Forelimb muscle (tissue), 1 donor: Measurements from ENCODE around the gene GPA33. TPM values are rescaled to one million over a fixed set of nuclear protein-coding genes. Genes with fewer than 3 reads are reported as not detected.

Experiments
- DNase-seq: peaks from one replicate; pipeline ENCODE4 v3.0.0-alpha.2; 2013; ENCODE audit warnings: low read depth
- polyA plus RNA-seq: library from polyadenylated mRNA; unstranded; fragments of 120-200 nt; gene quantifications from one replicate; pipeline ENCODE4 v1.2.1, GENCODE V29; 2013; ENCODE audit not compliant: insufficient read length

GPA33 gene
- polyA plus RNA-seq, 1 donor, result 0.22 TPM

DNA sequence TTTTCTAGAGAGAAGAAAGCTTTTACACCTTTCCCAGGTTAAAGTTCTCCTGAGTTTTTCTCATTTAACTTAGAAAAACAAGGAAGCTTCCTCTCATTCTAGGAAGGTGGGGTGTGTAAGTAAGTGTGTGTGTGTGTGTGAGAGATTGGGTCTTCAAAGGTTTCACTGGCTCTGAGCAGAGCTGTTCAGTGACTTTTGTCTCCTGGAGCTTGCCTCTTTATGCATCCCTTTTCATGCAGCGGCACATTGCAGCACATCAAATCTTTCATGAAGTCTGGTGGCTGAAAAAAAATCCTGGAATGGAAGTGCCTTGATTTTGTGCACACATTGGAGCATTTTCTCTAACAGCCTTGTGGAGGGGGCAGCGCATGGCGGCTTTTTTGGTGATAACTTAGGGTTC, 3.4 kb downstream of the GPA33 start:
- no peak for DNase-seq

DNA sequence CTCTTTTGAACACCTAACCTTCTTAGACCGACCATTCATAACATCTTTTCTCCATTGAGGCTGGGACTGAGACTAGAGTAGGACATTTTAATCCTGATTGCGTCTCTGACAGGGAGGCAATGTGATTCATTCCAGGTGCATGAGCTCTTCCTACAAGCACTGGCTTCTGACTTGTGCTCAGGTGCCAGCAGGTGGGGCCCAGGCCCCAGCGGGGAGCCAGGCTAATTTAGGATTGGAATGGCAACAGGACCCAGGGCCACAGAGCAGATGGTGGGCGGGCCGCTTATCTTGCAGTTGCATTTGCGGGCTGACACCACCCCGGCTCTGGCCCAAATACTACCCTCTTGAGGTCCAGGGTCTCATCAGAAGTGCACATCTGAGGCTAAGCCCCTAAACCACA, 4.1 kb downstream of the GPA33 start:
- DNase-seq, result no peak

DNA sequence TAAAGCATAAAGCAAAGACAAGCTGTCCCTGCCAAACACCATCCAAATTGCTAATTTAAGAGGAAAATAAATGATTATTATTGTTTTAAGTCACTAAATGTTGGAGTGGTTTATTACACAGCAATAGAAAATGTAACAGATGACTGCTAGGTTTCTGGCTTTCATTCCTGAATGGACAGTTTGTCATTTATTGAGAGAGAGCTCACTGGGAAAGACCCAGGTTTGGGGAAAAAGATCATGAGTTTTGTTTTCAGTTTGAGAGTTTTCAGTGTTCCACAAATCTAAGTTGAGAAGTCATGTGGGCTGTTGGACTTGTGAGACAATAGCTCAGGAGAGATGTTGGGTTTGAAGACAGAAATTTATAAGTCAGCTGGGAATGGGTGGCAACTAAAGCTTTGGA, 5.4 kb downstream of the GPA33 start:
- no peak for DNase-seq

DNA sequence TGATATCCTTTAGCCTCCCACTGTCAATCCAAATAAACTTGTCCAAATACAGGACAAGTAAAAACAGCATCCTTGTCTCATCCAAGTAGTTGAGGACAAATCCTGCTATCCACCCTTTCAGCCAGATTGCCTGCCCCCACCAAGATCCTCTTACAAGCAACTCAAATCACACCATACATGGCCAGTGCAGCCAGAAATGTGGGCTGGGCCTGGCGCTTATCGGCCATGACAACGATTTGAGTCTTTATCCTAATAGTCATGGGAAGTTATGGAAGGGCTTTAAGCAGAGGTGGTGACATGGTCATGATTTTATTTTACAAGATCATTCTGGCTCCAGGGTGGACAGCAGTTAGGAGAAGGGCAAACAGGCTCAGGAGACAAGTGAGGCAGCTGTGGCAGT, 6.3 kb downstream of the GPA33 start:
- no peak for DNase-seq

DNA sequence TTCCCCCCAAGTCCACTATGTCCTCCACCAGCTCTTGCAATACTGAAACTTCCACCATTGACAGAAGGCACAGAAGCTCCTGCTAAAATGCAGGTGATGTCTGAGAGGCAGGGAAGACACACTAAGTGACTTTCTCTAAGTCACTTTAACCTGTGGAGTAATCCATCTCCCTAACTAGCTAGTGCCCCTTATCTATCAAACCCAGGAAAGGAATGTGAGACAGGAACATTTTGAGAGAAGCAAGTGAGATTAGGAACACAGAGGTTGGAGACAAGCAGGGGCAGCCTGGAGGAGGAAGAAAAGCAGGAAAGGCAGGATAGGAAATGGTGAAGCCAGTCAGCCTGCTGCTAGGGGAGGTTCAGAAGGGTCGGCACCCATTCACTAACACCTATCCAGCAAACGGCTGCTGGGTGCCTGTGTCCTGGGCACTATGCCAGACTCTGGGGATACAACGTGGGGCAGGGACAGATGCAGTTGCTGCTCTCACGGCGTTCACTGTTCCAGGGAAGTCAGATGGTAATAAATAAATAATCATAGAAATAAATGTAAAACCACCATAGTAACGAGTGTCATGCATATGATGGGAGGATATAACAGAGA, 7.0 kb downstream of the GPA33 start:
- no peak for DNase-seq

DNA sequence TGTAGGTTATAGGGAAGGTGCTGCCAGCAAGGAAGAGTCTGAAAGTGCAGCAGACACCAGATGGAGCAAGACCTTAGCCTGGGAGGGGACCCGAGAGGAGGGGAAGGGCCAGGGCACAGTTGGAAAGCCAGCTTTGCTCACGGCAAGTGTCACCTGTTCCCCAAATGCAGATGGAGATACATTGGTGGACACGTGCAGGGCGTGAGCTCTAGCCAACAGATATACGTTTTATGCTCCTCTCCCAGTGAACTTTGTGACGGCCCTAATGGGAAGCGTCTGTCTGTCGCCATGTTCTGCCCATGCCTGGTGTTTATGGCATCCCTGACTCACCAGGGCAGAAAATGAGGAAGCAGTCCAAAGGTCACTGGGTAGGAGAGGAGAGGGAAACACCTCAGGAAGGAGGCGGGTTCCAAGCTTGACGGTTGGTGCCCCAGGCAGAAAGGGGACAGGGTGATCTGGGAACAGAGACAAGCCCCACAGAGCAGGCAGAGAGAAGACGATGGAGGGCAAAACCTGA, 7.6 kb downstream of the GPA33 start:
- DNase-seq, result no peak

DNA sequence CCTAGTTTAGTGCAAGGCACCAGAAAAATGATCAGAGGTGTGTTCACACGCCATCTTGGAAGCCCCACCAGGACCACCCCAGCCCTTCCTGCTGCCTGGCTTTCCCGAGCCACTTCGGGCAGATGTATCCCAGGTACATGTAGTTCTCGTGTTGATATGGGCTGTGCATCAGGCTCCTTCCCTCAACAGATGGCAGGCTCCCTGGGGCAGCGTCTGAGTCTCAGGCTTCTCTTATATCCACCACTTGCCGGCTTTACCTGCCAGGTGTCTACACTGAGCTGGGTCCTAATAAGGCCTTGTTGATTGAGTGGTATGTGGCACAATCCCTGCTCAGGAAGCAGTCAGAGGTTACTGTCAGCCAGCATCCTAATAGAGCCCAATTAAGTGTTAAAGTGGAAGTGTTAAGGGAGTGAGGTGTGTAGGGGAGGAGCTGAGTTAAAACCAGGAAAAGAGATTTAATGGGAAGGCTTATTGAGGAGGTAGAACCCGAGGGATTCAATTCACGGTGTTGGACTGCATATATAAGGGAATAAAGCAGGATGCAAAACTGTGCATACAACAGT, 8.5 kb downstream of the GPA33 start:
- no peak for DNase-seq

DNA sequence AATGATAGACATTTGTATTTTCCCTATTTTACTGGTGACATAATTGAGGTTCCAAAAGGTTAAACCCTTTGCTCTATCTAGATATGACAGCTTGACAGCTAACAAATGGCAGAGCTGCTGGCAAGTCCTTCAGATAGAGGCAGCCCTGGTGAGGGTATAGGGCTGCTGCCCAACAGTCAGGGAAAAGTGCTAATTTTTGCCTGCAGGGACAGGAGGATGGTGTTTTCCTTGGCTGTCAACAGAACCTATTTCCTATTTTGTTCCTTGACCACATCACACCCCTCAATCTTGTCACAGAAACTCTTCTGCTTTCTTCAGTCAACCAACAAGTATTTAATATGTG, 12.3 kb downstream of the GPA33 start:
- DNase-seq, result no peak

DNA sequence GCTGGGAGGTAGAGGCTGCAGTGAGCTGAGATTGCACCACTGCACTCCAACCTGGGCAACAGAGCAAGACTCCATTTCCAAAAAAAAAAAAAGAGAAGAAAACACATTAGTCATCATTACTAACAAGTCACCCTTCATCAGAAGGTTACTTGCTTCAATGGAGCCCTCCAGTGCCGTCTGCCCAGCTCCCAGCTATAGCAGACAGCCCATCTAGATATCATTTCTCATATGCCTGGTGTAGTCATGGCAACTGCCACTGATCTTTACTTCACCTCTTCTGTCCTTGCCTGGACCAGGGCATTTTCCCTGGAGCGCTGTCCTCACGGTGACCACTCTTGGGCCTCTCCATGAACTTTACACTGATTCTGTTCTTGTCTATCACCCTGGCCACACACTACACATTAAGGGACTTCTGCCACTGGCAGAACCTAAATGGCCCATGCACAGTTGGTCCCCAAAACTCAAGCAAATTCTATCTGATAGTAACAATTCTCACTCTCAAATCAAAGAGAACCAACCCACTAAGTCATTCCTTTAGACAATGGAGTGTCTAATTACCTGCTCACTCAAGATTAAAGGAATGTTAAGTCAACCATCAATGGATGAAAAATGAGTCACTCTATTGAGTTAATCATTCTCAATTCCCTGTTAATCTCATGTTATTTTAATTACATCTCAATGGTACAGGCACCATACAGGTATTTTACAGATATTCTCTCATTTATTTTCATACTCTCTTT, 12.9 kb downstream of the GPA33 start:
- DNase-seq, result no peak

DNA sequence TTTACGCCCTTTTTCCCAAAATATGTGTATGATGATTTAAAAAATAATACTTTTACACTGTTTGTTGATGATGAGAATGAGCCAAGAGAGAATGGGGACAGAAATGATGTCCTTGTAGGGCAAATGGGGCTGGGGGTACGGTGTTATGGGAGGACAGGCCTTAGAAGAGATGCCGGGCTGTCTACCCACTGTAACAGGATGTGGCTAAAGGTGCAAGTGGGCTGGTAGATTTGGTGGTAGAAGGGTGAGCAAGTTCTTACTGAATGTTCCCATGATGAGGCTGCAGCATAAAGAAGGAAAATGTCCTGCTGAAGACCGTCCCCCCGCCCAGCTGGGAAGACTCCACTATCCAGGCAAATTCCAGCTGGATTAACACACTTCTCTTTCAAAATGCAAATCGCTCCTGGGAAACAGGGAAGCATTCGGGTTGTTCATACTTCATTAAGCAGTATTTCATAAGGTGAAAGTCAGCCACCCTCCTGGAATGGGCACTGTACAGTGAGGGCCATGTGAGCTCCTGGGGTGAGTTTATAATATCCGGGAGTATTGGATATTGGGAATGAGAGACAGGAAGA, 14.0 kb downstream of the GPA33 start:
- DNase-seq, result no peak

DNA sequence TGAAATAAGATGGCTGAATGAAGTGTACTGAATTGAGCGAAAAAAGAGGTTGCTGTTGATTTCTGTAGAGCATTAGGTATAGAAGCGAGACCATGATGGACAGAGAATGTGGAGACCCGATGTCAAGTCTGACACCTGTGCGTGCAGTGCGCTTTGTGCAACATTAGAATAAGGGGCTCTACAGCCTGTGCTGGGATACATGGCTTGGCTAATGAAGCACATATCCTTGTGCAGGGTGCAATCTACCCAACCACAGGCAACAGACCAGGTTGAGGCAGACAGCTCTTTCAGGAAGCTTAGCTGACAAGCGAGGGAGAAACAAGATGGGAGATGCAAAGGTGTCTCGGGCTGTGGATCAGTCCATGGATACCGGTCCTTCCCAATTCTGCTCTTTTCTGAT, 18.9 kb downstream of the GPA33 start:
- no peak for DNase-seq

DNA sequence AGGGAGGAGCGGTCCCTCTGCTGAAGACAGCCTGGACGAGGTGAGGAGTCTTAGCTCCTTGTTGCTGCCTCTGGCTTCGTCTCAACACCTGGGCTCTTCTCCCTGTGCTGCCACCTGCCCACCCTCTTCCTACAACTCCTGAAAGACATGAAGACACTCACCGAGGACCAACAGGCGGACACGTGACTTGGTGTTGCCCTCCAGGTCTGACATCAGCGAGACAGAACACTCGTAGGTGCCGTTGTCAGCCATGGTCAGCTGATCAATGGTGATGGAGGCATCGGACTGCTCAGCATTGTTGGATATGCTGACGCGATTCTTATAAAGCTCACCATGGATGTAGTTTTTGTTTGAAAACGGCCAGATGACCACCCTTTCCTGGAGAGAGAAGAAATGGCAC, 21.4 kb downstream of the GPA33 start:
- DNase-seq, result no peak

DNA sequence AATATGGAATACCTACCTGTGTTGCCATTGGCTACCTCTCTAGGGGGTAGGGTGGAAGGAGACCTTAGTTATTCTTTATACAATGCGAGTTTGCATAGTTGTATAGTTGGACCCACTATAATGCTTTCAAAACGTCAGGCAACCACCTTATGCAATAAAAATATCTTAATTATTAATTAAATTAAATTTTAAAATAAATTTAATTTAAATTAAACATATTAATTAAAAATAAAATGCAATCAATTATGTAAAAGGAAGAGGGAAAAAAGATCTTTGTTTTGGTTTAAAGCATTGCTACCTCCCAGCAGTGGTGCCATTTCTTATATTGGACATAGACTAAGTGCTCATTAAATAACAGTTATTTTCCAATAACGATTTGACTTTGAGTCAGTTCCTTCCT, 22.3 kb downstream of the GPA33 start:
- DNase-seq, result no peak

DNA sequence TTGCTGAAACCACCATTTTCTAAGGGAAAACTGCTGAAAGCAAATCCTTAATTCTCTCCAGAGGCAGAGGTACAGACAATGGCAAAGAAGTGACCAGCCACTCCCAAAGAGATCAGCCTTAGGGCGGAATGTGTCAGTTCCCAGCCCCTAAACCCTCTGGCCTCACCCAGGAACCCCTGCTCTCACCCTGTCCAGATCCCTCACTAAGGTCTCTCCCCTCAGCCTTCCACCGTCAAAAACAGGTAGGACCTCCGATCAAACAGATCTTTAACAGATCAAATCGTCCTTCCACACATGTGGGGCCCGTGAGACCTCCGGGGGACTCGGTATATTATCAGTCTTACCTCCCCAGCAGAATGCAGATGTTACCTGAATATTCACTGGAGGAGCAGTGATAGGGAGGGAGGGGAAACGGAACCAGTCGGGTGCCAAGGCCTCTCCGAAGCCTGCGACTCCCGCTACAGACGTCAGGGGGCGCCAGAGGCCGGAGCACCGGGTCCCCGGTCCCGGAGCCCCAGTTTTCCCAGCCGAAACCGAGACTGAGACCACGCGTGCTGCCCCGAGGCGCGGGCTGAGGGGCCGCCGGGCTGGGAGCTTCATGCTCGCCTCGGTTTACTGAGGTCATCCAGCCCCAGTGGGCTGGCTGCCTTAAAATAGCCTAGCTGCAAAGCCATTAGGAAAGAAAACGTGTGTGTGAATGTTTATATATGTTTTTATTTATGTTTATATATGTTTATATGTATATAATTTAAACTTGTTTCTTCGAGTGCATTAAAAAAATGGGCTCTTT, 23.6 kb downstream of the GPA33 start:
- no peak for DNase-seq

DNA sequence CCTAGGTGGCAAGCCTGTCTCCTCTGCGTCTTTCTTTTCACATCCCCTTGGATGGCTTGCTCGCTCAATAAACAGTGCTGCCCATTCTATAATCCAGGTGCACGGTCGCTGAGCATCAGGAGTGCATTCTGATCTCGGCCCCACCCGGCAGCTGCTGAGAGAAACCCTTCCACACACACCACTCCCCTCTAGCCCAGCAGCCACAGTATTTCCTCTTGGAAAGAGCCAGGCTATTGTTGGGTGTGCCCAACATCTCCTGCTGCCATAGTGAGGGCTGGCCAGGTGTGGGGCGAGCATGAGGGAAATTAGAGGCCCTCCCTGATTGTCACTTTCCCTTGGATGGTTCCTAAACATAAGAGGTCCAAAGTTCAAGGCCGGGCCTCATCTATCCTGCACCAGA, 24.7 kb downstream of the GPA33 start:
- DNase-seq, result no peak

DNA sequence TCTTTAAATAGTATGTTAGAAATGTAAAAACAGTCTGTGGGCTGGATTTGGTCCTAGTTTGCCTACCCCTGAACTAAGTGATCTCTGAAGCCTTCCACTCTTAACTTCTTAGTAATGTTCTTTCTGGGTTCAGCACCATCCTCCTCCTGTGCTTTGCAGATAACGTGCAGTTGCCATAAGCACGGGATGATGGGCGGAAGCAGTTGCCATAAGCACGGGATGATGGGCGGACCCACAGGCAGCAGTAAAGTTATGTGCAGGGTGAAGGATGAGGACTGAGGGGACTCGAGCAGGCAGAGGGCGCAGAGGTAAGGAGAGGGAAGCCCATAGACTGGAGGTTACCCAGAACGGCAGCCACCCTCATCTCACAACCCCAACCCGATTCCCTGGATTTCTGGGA, 25.6 kb downstream of the GPA33 start:
- no peak for DNase-seq

DNA sequence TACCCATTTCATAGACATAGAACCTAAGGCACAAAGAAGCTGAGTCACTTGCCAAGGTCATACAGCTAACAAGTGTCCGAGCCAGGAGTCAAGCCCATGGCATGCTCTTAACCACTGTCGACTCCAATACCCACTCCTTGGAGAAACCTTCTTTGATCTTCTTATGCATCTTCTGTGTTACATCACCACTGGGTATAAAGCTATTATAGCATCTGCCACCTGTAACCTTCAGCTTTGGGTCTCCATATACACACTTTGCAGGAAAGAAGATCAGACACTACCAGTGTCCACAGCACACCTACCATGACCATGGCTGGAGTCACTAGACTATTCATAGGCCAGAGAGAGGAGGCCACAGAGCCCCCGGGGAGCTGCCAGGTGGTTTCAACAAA, 29.1 kb downstream of the GPA33 start:
- DNase-seq, result no peak

DNA sequence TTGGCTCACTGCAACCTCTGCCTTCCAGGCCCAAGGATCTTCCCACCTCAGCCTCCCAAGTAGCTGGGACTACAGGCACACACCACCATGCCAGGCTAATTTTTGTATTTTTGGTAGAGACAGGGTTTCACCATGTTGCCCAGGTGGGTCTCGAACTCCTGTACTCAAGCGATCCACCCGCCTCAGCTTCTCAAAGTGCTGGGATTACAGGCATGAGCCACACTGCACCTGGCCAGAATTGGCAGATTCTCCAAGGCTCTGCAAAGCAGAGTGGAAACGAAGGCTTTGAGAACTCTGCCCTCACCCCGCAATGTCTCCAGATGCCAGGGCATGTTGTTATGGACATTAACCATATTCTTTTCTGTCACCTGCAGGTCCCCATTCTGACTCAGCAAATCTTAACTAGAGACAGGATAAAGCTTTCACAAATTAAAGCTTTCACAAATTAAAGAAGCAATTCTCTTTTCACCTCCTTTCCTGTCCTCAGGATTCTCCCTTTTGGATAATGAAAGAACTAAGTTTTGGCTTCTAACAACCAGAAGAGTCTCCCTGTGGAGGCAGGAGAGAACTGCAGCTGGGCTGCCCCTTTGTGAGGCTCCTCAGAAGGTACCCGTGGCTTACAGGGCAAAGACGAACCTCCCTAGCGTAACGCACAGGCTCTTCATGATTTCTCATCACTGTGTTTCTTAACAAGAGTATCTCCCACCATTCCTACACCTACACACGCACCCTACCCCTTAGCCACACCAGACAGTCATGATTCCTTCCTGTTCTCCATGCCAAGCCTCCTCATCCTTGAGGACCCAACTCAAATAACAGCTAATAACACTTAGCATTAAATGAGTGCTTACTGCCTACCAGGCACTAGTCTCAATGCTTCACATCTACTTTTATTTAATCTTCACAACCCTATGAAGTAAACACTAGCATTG, 29.8 kb downstream of the GPA33 start:
- no peak for DNase-seq

DNA sequence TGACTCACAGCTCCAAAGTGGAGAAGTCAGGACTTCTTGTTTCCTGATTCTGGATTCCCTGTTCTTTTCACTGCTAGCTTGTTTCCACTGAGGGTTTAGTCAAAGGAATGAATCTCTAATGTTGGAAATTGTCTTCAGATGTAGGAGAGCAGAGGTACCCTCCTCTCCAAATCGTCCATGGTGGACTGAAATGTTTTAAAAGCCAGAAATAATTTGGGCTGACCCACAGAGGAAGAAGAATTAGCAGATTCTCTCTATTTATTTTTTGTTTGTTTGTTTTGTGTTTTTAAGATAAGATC, 30.4 kb downstream of the GPA33 start:
- DNase-seq, result no peak

DNA sequence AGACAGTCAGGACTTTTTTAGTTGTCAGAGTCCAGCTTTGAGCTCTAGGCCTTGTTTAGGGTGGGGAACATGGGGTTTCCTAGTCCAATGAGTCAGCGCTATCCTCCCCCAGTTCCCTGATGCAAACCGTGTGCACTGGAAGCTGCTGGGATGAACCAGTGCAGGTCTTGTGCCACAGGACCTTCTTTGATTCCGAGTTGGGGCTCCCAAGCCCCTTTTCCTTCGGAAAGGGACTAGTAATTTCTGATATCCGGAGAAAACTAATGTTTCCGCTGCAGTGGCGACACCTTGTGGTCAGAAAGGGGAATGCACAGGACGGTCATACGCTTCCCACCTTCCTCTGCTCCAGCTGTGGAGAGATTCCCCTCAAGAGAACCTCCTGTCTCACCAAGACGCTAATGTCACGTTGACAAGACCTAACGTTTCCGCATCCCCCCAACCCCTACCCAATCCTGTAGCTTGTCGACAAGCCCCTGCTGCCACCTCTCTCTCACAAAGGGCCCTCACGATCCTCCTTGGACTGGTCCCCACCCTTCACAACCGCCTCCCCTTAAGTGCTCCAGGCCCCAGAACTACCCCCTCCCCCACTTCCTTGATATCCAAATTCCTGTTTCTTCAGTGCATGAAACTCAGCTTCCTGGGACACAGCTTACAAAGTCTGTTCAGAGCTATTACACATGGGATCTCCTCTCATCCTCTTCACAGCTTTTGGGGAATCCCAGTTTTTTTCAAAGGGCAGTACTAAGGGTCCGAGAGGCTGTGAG, 30.9 kb downstream of the GPA33 start:
- DNase-seq, result peak; percentile 39

DNA sequence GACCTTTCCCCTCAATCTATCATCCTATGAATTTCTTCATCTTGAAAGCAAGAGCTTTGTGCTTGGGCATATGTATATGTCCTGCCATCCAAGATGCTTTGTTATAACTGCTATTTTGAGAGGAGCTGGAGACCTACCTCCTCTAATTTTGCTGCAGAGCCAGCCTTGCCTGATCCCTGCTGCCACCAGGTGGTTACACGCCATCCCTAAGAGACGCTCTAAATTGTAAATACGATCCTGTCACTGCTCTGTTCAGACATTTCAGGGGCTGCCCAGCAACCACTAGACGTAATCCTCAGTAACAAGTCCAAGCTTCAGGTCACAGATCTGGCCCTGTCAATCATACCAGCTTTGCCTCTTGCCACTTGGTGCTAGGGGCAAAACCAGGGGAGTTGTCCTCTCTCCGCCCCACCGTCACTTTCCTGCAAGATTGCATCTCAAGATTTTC, 32.9 kb downstream of the GPA33 start:
- DNase-seq, result no peak
